Measurements from ENCODE around the gene ALDH4A1. TPM values are rescaled to one million over a fixed set of nuclear protein-coding genes. Genes with fewer than 3 reads are reported as not detected.
"Not testable (repeated sequence)": the region's sequence is repeated elsewhere in the genome, so short reads cannot be mapped to it uniquely, and the experiment has no call there.

ALDH4A1 gene
- total RNA-seq, 1 experiment from 2014 or later = 5.3 TPM

DNA sequence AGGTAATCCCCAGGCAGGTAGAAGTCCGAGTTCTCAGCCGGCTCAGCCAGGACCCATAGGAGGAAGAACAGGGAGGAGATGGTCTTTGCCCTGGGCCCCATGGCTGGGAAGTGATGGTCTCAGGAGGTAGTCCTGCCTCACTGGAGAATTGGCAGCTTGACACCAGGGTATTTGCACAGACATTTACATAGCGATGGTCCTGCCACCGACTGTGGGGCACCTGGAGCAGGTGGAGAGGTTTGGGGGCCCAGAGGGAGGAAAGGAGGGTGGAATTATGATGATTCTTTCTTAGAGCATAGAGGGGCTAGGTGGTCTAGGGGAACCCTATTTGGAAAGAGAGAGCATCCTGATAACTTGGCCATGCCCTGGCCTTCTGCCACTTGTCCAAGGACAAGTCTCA is 42.8 kb downstream of the ALDH4A1 start, which contains the start of gene TAS1R2:
Gene TAS1R2, minus strand, starts transcription at position 101 of the 400 bp plus-strand sequence. Its CDS starts 0 bp downstream, at position 101.
- H3K36me3 ChIP-seq = no peaks in the 10 kb centered on the region
- H3K9me3 ChIP-seq = no peaks in the 10 kb centered on the region
- no peak for DNase-seq
- no peaks in the 10 kb centered on the region for H3K27me3 ChIP-seq
- H3K4me3 ChIP-seq = no peak within 1 kb of the TSS

GRCh38 chr1:18858070-18858688 is 44.2 kb downstream of the ALDH4A1 start:
- H3K9me3 ChIP-seq = no peaks in the 10 kb centered on the region
- no peaks in the 10 kb centered on the region for H3K27me3 ChIP-seq
- H3K4me3 ChIP-seq = no peak overlapping the region

GRCh38 chr1:18856435-18856834 is 45.9 kb downstream of the ALDH4A1 start:
- no peak overlapping the region for H3K4me3 ChIP-seq
- no peaks in the 10 kb centered on the region for H3K36me3 ChIP-seq
- H3K9me3 ChIP-seq = no peaks in the 10 kb centered on the region
- DNase-seq = no peak
- H3K27me3 ChIP-seq = peaks cover 6% of the 10 kb centered on the region

More at GRCh38 chr1:18858070-18858688, 44.2 kb downstream of the ALDH4A1 start:
- H3K36me3 ChIP-seq = no peaks in the 10 kb centered on the region
- no peak for DNase-seq

- H3K27me3 ChIP-seq = peaks cover 8% of the 10 kb centered on the region
- H3K9me3 ChIP-seq = no peaks in the 10 kb centered on the region
- no peak overlapping the region for H3K4me3 ChIP-seq
- no peak for DNase-seq
- H3K36me3 ChIP-seq = no peaks in the 10 kb centered on the region
Observed at GRCh38 chr1:18855573-18855972, 46.8 kb downstream of the ALDH4A1 start.

DNA sequence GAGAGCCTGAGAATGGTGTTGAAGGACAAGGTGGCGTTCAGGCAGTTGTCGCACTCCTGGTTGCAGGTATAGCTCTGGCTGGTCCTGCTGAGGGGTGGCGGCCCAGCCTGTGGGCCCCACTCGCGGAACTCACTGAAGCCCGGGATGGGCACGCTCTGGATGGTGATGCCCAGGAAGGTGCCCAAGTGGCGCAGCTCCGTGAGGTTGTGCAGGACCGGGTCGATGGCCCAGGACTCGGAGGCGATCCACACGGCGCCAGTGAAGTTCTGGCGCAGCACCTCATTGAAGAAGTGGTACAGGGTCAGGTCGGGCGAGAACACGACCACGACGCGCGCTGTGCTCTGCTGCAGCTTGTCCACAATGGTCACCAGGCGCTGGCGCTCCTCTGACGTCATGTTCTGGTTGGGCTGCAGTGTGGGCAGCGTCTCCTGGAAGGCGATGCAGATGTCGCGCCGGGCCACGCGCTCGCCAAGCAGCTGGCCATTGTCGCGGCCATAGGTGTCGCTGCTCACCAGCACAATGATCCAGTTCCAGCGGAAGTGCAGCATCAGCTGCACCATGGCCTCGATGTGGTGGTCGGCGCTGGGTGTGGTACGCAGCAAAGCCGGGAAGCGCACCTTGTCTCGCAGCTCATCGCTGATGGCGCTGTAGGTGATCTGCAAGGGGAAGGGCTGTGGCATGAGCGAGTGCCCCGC is 47.9 kb downstream of the ALDH4A1 start:
- Histone ChIP-seq H3K4me3 (no peak overlapping the region), H3K36me3 (no peaks in the 10 kb centered on the region), H3K27me3 (peaks cover 8% of the 10 kb centered on the region), H3K9me3 (no peaks in the 10 kb centered on the region)
- no peak for DNase-seq

- DNase-seq = no peak
Observed at GRCh38 chr1:18852501-18852900, 49.9 kb downstream of the ALDH4A1 start.

DNA sequence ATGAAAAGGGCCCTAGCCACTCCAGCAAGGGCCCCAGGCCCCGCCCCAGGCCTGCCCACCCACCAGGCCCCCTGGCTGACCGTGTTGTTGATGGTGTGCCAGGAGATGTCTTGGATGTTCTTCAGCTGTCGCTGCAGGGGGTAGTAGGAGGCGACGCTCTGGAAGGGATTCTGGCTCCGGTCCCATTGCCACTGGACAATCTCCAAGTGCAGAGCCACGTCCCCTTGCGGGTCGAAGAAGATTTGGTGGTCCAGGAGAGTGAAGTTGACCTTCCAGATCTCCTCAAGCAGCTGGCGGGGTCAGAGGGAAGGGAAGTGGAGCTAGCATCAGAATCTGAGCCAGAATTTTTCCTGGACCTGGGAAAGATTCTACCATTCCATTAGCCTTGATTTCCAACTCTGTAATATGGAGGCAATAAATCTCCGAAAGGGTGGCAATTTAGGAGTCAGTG is 53.1 kb downstream of the ALDH4A1 start:
- Histone ChIP-seq H3K4me3 (no peak overlapping the region), H3K27me3 (peaks cover 8% of the 10 kb centered on the region), H3K36me3 (no peaks in the 10 kb centered on the region), H3K9me3 (no peaks in the 10 kb centered on the region; the same call in 1 of the 2 replicates)
- no peak for DNase-seq

More at GRCh38 chr1:18852501-18852900, 49.9 kb downstream of the ALDH4A1 start:
- H3K27me3 ChIP-seq = peaks cover 8% of the 10 kb centered on the region
- no peaks in the 10 kb centered on the region for H3K36me3 ChIP-seq
- no peak overlapping the region for H3K4me3 ChIP-seq
- H3K9me3 ChIP-seq = no peaks in the 10 kb centered on the region

DNA sequence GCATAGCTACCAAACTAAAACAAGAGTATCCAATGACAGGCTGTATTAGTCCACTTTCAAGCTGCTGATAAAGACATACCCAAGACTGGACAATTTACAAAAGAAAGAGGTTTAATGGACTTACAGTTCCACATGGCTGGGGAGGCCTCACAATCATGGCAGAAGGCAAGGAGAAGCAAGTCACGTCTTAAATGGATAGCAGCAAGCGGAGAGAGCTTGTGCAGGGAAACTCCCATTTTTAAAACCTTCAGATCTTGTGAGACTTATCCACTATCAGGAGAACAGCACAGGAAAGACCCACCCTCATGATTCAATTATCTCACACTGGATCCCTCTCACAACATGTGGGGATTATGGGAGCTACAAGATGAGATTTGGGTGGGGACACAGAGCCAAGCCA is 54.6 kb downstream of the ALDH4A1 start:
- not testable (repeated sequence) for H3K4me3 ChIP-seq, DNase-seq, H3K9me3 ChIP-seq, H3K36me3 ChIP-seq, H3K27me3 ChIP-seq

GRCh38 chr1:18840145-18840544 is 62.2 kb downstream of the ALDH4A1 start:
- H3K36me3 ChIP-seq = no peaks in the 10 kb centered on the region
- no peaks in the 10 kb centered on the region; the same call in 1 of the 2 replicates for H3K9me3 ChIP-seq
- DNase-seq = no peak
- no peak overlapping the region for H3K4me3 ChIP-seq
- peaks cover 9% of the 10 kb centered on the region for H3K27me3 ChIP-seq

GRCh38 chr1:18836654-18837053 is 65.7 kb downstream of the ALDH4A1 start:
- H3K4me3 ChIP-seq = no peak overlapping the region

GRCh38 chr1:18832319-18832718 is 70.0 kb downstream of the ALDH4A1 start:
- DNase-seq, H3K27me3 ChIP-seq, H3K9me3 ChIP-seq, H3K36me3 ChIP-seq, H3K4me3 ChIP-seq: not testable (repeated sequence)

More at GRCh38 chr1:18836654-18837053, 65.7 kb downstream of the ALDH4A1 start:
- H3K36me3 ChIP-seq = no peaks in the 10 kb centered on the region
- peak; percentile 16 for DNase-seq
- no peaks in the 10 kb centered on the region for H3K9me3 ChIP-seq
- peaks cover 6% of the 10 kb centered on the region for H3K27me3 ChIP-seq

DNA sequence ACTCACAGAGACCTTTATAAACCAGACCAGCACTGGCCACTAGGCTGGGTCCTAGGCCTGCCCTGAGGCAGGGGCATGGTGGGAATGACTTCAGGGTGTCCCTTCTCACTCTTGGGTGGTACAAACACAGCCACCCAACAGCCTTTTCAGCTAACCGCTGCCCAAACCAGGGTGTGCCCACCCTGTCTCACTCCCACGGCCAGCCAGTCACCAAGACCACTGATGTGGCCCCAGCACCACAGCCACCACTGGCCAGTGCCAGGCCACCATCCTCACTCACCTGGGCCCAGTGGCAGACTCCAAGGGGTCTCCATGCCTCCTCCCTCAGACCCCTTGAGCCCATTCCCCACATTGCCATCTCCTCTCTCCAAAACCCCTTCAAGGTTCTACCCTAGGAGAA is 70.7 kb downstream of the ALDH4A1 start:
- Histone ChIP-seq H3K4me3 (no peak overlapping the region), H3K9me3 (no peaks in the 10 kb centered on the region), H3K27me3 (peaks cover 6% of the 10 kb centered on the region), H3K36me3 (no peaks in the 10 kb centered on the region)
- no peak for DNase-seq

DNA sequence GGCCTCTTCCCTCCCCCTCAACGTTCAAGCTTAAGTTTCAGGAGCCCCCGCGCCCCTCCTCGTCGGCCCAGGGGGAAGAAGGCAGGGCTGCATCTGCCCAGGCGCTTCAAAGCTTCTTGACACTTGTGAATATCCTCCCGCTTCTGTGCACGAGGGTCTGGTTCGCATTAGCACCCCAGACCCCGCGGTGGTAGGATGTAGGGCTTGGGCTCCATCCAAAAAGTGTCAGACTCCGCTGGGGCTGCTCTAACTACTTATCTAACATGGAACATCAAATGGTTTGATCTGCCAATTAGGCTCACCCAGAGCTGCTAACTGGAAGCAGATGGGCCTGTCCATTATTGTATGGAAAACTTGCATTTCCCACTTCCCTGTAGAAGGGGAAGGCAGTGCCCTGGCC is 71.8 kb downstream of the ALDH4A1 start:
- no peaks in the 10 kb centered on the region for H3K9me3 ChIP-seq
- peaks cover 4% of the 10 kb centered on the region for H3K27me3 ChIP-seq
- DNase-seq = no peak
- no peak overlapping the region for H3K4me3 ChIP-seq
- no peaks in the 10 kb centered on the region for H3K36me3 ChIP-seq

GRCh38 chr1:18829671-18830070 is 72.7 kb downstream of the ALDH4A1 start:
- no peaks in the 10 kb centered on the region for H3K36me3 ChIP-seq
- no peak for DNase-seq
- no peaks in the 10 kb centered on the region for H3K9me3 ChIP-seq
- no peak overlapping the region for H3K4me3 ChIP-seq
- H3K27me3 ChIP-seq = no peaks in the 10 kb centered on the region

- no peaks in the 10 kb centered on the region for H3K9me3 ChIP-seq
- DNase-seq = no peak
- no peaks in the 10 kb centered on the region for H3K36me3 ChIP-seq
- H3K27me3 ChIP-seq = no peaks in the 10 kb centered on the region
- no peak overlapping the region for H3K4me3 ChIP-seq
Observed at GRCh38 chr1:18828224-18828623, 74.1 kb downstream of the ALDH4A1 start.

DNA sequence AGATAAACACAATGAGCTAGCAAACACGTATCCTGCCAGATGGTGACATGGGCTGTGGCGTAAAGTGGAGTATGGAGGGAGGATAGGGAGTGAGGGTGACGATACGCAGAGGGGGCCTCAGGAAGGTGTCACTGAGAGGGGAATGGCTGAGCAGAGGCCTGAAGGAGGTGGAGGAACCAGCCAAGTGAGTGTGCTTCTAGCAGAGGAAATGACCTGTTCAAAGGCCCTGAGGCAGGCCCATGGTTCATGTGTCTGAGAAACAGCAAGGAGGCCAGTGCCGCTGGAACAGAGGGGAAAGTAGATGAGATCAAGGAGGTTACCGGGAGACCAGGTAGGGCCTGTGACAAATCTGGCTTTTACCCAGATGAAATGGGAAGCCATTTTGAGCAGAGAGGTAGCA is 78.9 kb downstream of the ALDH4A1 start:
- Histone ChIP-seq H3K27me3 (no peaks in the 10 kb centered on the region), H3K4me3 (no peak overlapping the region), H3K36me3 (no peaks in the 10 kb centered on the region), H3K9me3 (no peaks in the 10 kb centered on the region)
- no peak for DNase-seq

All from MG63 (cell line).